PFSK-1 (cell line): ENCODE measurements around the gene HCFC1.

ENCODE experiments used
- POLR2AphosphoS5 ChIP-seq: IDR thresholded peaks from 2 replicates; pipeline ENCODE4 v1.6.1; 2012; ENCODE audit warnings: low read depth, mild to moderate bottlenecking, control low read depth, low read length, moderate library complexity
- REST ChIP-seq, 2 experiments: IDR thresholded peaks; 2 replicates each; pipeline versions ENCODE4 v1.6.1 to v1.8.0; 2011 to 2012; ENCODE audit warnings: low read depth in 2 of 2, low read length in 2 of 2, control low read depth in 1 of 2, inconsistent platforms in 1 of 2, mild to moderate bottlenecking in 1 of 2, moderate library complexity in 1 of 2; ENCODE audit not compliant: insufficient read depth in 1 of 2
- SIN3A ChIP-seq: IDR thresholded peaks from 2 replicates; pipeline ENCODE4 v1.6.1; 2012; ENCODE audit warnings: mild to moderate bottlenecking, low read length, moderate library complexity, borderline replicate concordance; ENCODE audit not compliant: insufficient read depth
- TAF1 ChIP-seq: IDR thresholded peaks from 2 replicates; pipeline ENCODE4 v1.6.1; 2012; ENCODE audit warnings: low read length, control low read depth, borderline replicate concordance; ENCODE audit not compliant: insufficient read depth

- TF ChIP-seq POLR2AphosphoS5 (no peak), REST (IDR thresholded peaks at IDR 0.05; ENCODE audit: insufficient read depth in 1 of 2, low read depth in 2 of 2, low read length in 2 of 2) (no peak), TAF1 (no peak), SIN3A (no peak)
Measured at GRCh38 chrX:153944800-153945150, 26.8 kb downstream of the HCFC1 start.
